T follicular helper cell (primary cell): Measurements from ENCODE around the gene KRTAP12-4.
"Not testable (repeated sequence)": the region's sequence is repeated elsewhere in the genome, so short reads cannot be mapped to it uniquely, and the experiment has no call there.

ENCODE experiments used
- DNase-seq: peaks from one replicate; pipeline ENCODE4 v3.0.0-alpha.2; 2020; ENCODE audit warnings: low read depth
- total RNA-seq, 2 experiments: gene quantifications; one replicate each; lab custom pipeline; 2026; lab: John Stamatoyannopoulos, UW

The KRTAP12-4 gene
- total RNA-seq, result 0 reads per million in 2 experiments

- no peak for DNase-seq
These were observed at the start of gene KRTAP12-4 for GRCh38 chr21:44654576-44655175. KRTAP12-4 (minus strand) TSS chr21:44654659; CDS start chr21:44654614, 45 bp downstream.

- no peak for DNase-seq
These were observed 49.5 kb upstream of the KRTAP12-4 start for GRCh38 chr21:44703731-44704635.

- DNase-seq, result no peak
These were observed 48.7 kb upstream of the KRTAP12-4 start for GRCh38 chr21:44702973-44703730.

GRCh38 chr21:44702111-44702972 is 47.9 kb upstream of the KRTAP12-4 start:
- DNase-seq, result no peak

GRCh38 chr21:44701541-44701940 is 47.1 kb upstream of the KRTAP12-4 start:
- DNase-seq, result no peak

- DNase-seq, result no peak
These were observed 46.6 kb upstream of the KRTAP12-4 start for GRCh38 chr21:44701023-44701400.

- no peak for DNase-seq
These were observed 45.9 kb upstream of the KRTAP12-4 start for GRCh38 chr21:44700101-44701022.

- DNase-seq, result no peak
These were observed 45.1 kb upstream of the KRTAP12-4 start for GRCh38 chr21:44699502-44700001.

- DNase-seq, result no peak
These were observed 43.6 kb upstream of the KRTAP12-4 start for GRCh38 chr21:44697811-44698734.

GRCh38 chr21:44697172-44697810 is 42.8 kb upstream of the KRTAP12-4 start, which contains the start of gene KRTAP10-12:
KRTAP10-12 (plus strand) TSS chr21:44697172; CDS start chr21:44697202, 30 bp downstream.
- DNase-seq, result not testable (repeated sequence)

- no peak for DNase-seq
These were observed 42.1 kb upstream of the KRTAP12-4 start for GRCh38 chr21:44696572-44696971.

GRCh38 chr21:44695641-44696040 is 41.2 kb upstream of the KRTAP12-4 start:
- DNase-seq, result no peak

GRCh38 chr21:44695184-44695583 is 40.7 kb upstream of the KRTAP12-4 start:
- no peak for DNase-seq

GRCh38 chr21:44694776-44695175 is 40.3 kb upstream of the KRTAP12-4 start:
- DNase-seq, result no peak

GRCh38 chr21:44692798-44693512 is 38.5 kb upstream of the KRTAP12-4 start:
- DNase-seq, result no peak

- DNase-seq, result no peak
These were observed 37.2 kb upstream of the KRTAP12-4 start for GRCh38 chr21:44691686-44692085.

- DNase-seq, result not testable (repeated sequence)
These were observed 35.3 kb upstream of the KRTAP12-4 start for GRCh38 chr21:44689740-44690139.

GRCh38 chr21:44687671-44688070 is 33.2 kb upstream of the KRTAP12-4 start:
- DNase-seq, result no peak
